Endothelial cell of umbilical vein (primary cell): ENCODE measurements around the gene SIM1. TPM values are rescaled to one million over a fixed set of nuclear protein-coding genes. Genes with fewer than 3 reads are reported as not detected.

Experiments used
- BruUV-seq: library from RNA; stranded (reverse); fragments of 400-500 nt; replicated peaks from 2 replicates; lab custom pipeline; 2021; lab: Mats Ljungman, UMichigan
- CTCF ChIA-PET: fragments of 300-600, 350-600 bp; sonication (Branson Sonifier 250); formaldehyde crosslinking; loops from one replicate; lab custom pipeline; 2021; ENCODE audit warnings: antibody characterized with exemption, inconsistent platforms; lab: Charles Lee
- POLR2A ChIA-PET: fragments of 300-600, 350-600 bp; sonication (Branson Sonifier 250); formaldehyde crosslinking; loops from one replicate; lab custom pipeline; 2021; ENCODE audit warnings: antibody characterized with exemption, inconsistent platforms; lab: Charles Lee
- DNase-seq: peaks from one replicate; pipeline ENCODE4 v3.0.0-alpha.2; 2011; ENCODE audit warnings: low read depth, low spot score
- FAIRE-seq: peaks from 2 replicates; lab custom pipeline; 2011; peaks lifted over from hg19 to GRCh38; lab: Jason Lieb, UNC
- H2AFZ ChIP-seq: 2 replicates; pipeline ENCODE4 v1.6.0; 2012; ENCODE audit warnings: low read depth, low read length, control low read depth, inconsistent platforms
- H3K27ac ChIP-seq: 2 replicates; pipeline ENCODE4 v1.5.1; 2011; ENCODE audit warnings: low read depth, mild to moderate bottlenecking, control low read depth, low read length, moderate library complexity; ENCODE audit not compliant: insufficient read depth
- H3K27me3 ChIP-seq, 2 experiments: 2 replicates each; pipeline versions ENCODE4 v1.6.0 to v1.6.1; 2011; ENCODE audit warnings: low read length in 2 of 2, mixed read lengths in 1 of 2; ENCODE audit not compliant: control insufficient read depth in 2 of 2, insufficient read depth in 2 of 2
- H3K36me3 ChIP-seq, 2 experiments: 2 replicates in 1 of 2; 3 replicates in 1 of 2; pipeline ENCODE4 v1.5.1; 2011; ENCODE audit warnings: low read length in 2 of 2, mild to moderate bottlenecking in 1 of 2, moderate library complexity in 1 of 2; ENCODE audit not compliant: control insufficient read depth in 2 of 2, insufficient read depth in 2 of 2; ENCODE audit errors: extremely low read depth in 1 of 2
- H3K4me1 ChIP-seq: 3 replicates; pipeline ENCODE4 v1.5.1; 2011; ENCODE audit warnings: mild to moderate bottlenecking, low read length; ENCODE audit not compliant: control insufficient read depth, insufficient read depth; ENCODE audit errors: extremely low read depth
- H3K4me2 ChIP-seq: 2 replicates; pipeline ENCODE4 v1.6.1; 2011; ENCODE audit warnings: low read length, control low read depth, mixed read lengths; ENCODE audit not compliant: insufficient read depth
- H3K4me3 ChIP-seq, 3 experiments: fragments of 200-600 bp in 1 of 3; sonication (generic), shearing (Covaris generic) in 1 of 3; replicated peaks in 1 of 3; 2 replicates each; pipeline ENCODE4 v1.5.1; 2011 to 2016; ENCODE audit warnings: control low read depth in 3 of 3, low read length in 3 of 3, mild to moderate bottlenecking in 2 of 3, inconsistent platforms in 1 of 3, low read depth in 1 of 3, moderate library complexity in 1 of 3; ENCODE audit not compliant: insufficient read depth in 1 of 3
- H3K79me2 ChIP-seq: 2 replicates; pipeline ENCODE4 v1.6.0; 2012; ENCODE audit warnings: low read length, inconsistent platforms; ENCODE audit not compliant: control insufficient read depth, insufficient read depth
- H3K9ac ChIP-seq: replicated peaks from 2 replicates; pipeline ENCODE3; 2011; ENCODE audit warnings: low read length, control low read depth; ENCODE audit not compliant: insufficient read depth; ENCODE audit errors: extremely low read depth
- H3K9me1 ChIP-seq: replicated peaks from 3 replicates; pipeline ENCODE4 v1.6.0; 2011; ENCODE audit warnings: mild to moderate bottlenecking, low read length; ENCODE audit not compliant: control insufficient read depth, insufficient read depth; ENCODE audit errors: extremely low read depth
- H3K9me3 ChIP-seq: replicated peaks from 2 replicates; pipeline ENCODE4 v1.5.1; 2012; ENCODE audit warnings: low read length, inconsistent platforms; ENCODE audit not compliant: control insufficient read depth, insufficient read depth
- H4K20me1 ChIP-seq: replicated peaks from 2 replicates; pipeline ENCODE3; 2011; ENCODE audit warnings: mild to moderate bottlenecking, low read length; ENCODE audit not compliant: control insufficient read depth, insufficient read depth; ENCODE audit errors: extremely low read depth
- EZH2 ChIP-seq: IDR thresholded peaks from 2 replicates; pipeline ENCODE4 v1.6.1; 2012; ENCODE audit warnings: borderline replicate concordance, low read depth, mild to moderate bottlenecking, moderate library complexity, low read length, inconsistent platforms; ENCODE audit not compliant: severe bottlenecking
- FOS ChIP-seq: IDR thresholded peaks from 2 replicates; pipeline ENCODE4 v1.6.1; 2011; ENCODE audit warnings: mild to moderate bottlenecking, low read length, moderate library complexity, borderline replicate concordance; ENCODE audit not compliant: insufficient read depth
- GATA2 ChIP-seq: IDR thresholded peaks from 2 replicates; pipeline ENCODE4 v1.7.0; 2011; ENCODE audit warnings: low read depth, mild to moderate bottlenecking, moderate library complexity, mixed read lengths, low read length; ENCODE audit not compliant: insufficient read length, insufficient read depth
- JUN ChIP-seq: IDR thresholded peaks from 2 replicates; pipeline ENCODE4 v1.6.1; 2011; ENCODE audit warnings: borderline replicate concordance, low read depth; ENCODE audit not compliant: insufficient read length, insufficient read depth
- MYC ChIP-seq: IDR thresholded peaks from one replicate; pipeline ENCODE4 v1.6.1; 2011; ENCODE audit warnings: mild to moderate bottlenecking, low read depth, low read length
- POLR2A ChIP-seq: IDR thresholded peaks from 2 replicates; pipeline ENCODE4 v1.6.1; 2012; ENCODE audit warnings: low read depth, mild to moderate bottlenecking, control low read depth, low read length
- POLR2AphosphoS5 ChIP-seq: IDR thresholded peaks from 2 replicates; pipeline ENCODE4 v1.6.1; 2012; ENCODE audit warnings: low read depth, mild to moderate bottlenecking, control low read depth, low read length, moderate library complexity; ENCODE audit not compliant: insufficient read depth
- dilution Hi-C: fragments of 300-500 bp; cut with MboI; formaldehyde crosslinking; loops from one replicate; pipeline ENCODE4 v1.15.0; 2019; ENCODE audit warnings: low sequenced_read_pairs; ENCODE audit not compliant: extremely low pct_ligation_motif_present
- intact Hi-C: fragments of 100-400 bp; cut with micrococcal nuclease; formaldehyde crosslinking; loops from one replicate; pipeline ENCODE4 v1.10.0; 2022
- polyA plus RNA-seq, 4 experiments: library from polyadenylated mRNA; depleted of rRNA in 3 of 4; stranded (reverse) in 3 of 4; unstranded in 1 of 4; fragments of >200 nt; gene quantifications; 2 replicates each; pipeline versions ENCODE4 v1.2.1 to v1.2.3, GENCODE V29; 2011 to 2012; ENCODE audit warnings: missing spikeins in 1 of 4
- total RNA-seq: library from RNA; stranded (reverse); gene quantifications from 2 replicates; pipeline ENCODE4 v1.2.3, GENCODE V29; 2021
- TF ChIP-seq, protein P1 (sequence below), 2 donors: IDR thresholded peaks; 1 replicate in 1 of 2; 2 replicates in 1 of 2; pipeline ENCODE4 v1.5.1; 2011; ENCODE audit warnings: low read length in 2 of 2, mild to moderate bottlenecking in 2 of 2, moderate library complexity in 2 of 2, control low read depth in 1 of 2, inconsistent platforms in 1 of 2, low read depth in 1 of 2; ENCODE audit not compliant: insufficient read depth in 1 of 2; ENCODE audit errors: extremely low read depth in 1 of 2
- TF ChIP-seq, protein P2 (sequence below): IDR thresholded peaks from 2 replicates; pipeline ENCODE4 v1.6.1; 2011; ENCODE audit not compliant: insufficient read depth, insufficient read length

The SIM1 gene
- total and polyA plus RNA-seq, 2 donors (not counting 3 experiments of a cell fraction or from before 2014, with no cell fraction given), result 0.14 to 0.29 TPM

DNA sequence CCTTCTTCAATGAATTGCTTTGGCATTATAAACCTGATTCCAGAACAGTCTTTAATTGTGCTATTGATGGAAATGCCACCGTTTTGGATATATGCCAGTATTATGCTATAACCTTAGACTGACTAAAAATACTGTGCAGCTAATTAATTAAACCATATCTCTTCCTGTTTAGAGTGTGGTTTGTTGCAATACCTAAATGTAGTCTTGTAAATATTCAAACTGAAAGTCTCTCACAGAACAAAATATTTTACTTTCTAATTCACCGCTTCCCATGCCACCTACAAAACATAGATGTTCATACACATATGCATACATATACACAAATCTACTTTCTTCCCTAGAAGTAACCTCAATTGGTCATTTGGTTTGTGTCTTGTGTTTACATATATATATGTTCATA, 126.6 kb downstream of the SIM1 start:
- dilution Hi-C loops, result no loop called here
- no peak overlapping the region for H3K4me3 ChIP-seq
- intact Hi-C loops, result no loop called here

More for the DNA sequence above, 126.6 kb downstream of the SIM1 start:
- Histone ChIP-seq H3K9me3 (no peaks in the 10 kb centered on the region), H3K27ac (no peak overlapping the region), H3K4me1 (peaks cover 5% of the 10 kb centered on the region), H3K9ac (no peak overlapping the region), H3K36me3 (no peaks in the 10 kb centered on the region), H2AFZ (no peak overlapping the region), H3K27me3 (no peaks in the 10 kb centered on the region), H3K9me1 (no peaks in the 10 kb centered on the region), H4K20me1 (no peaks in the 10 kb centered on the region), H3K4me2 (no peak overlapping the region), H3K79me2 (no peaks in the 10 kb centered on the region)
- FAIRE-seq, result no peak
- CTCF ChIA-PET, result no interaction called here
- DNase-seq, result no peak
- BruUV-seq, result no TSS peak
- POLR2A ChIA-PET, result no interaction called here
- TF ChIP-seq, protein P1, sequence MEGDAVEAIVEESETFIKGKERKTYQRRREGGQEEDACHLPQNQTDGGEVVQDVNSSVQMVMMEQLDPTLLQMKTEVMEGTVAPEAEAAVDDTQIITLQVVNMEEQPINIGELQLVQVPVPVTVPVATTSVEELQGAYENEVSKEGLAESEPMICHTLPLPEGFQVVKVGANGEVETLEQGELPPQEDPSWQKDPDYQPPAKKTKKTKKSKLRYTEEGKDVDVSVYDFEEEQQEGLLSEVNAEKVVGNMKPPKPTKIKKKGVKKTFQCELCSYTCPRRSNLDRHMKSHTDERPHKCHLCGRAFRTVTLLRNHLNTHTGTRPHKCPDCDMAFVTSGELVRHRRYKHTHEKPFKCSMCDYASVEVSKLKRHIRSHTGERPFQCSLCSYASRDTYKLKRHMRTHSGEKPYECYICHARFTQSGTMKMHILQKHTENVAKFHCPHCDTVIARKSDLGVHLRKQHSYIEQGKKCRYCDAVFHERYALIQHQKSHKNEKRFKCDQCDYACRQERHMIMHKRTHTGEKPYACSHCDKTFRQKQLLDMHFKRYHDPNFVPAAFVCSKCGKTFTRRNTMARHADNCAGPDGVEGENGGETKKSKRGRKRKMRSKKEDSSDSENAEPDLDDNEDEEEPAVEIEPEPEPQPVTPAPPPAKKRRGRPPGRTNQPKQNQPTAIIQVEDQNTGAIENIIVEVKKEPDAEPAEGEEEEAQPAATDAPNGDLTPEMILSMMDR (IDR thresholded peaks at IDR 0.05; ENCODE audit: extremely low read depth in 1 of 2, insufficient read depth in 1 of 2, low read depth in 1 of 2, low read length in 2 of 2), result no peak
- no peak for TF ChIP-seq MYC
- no peak for TF ChIP-seq POLR2A
- no peak for TF ChIP-seq EZH2
- no peak for TF ChIP-seq JUN
- no peak for TF ChIP-seq POLR2AphosphoS5
- TF ChIP-seq, protein P2, sequence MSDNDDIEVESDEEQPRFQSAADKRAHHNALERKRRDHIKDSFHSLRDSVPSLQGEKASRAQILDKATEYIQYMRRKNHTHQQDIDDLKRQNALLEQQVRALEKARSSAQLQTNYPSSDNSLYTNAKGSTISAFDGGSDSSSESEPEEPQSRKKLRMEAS, result no peak
- TF ChIP-seq GATA2, result no peak
- TF ChIP-seq FOS, result no peak
